RWPE2 (cell line): Measurements from ENCODE around the gene SLC25A22.

Source experiments
- ATAC-seq: fragments of 200-7000 bp; cut with Tn5 transposase; 3 replicates; pipeline ENCODE4 v1.9.1; 2021; ENCODE audit warnings: low read depth
- DNase-seq: peaks from one replicate; pipeline ENCODE4 v3.0.0-alpha.2; 2020; ENCODE audit warnings: low spot score
- H3K27ac ChIP-seq: fragments of 450-650 bp; 2 replicates; pipeline ENCODE4 v1.5.1; 2017; ENCODE audit warnings: mild to moderate bottlenecking; ENCODE audit not compliant: poor library complexity, severe bottlenecking
- H3K27me3 ChIP-seq: fragments of 250-450 bp; sonication (Bioruptor Pico); 2 replicates; pipeline ENCODE4 v1.5.1; 2021; ENCODE audit warnings: mild to moderate bottlenecking, moderate library complexity; ENCODE audit not compliant: insufficient read depth, poor library complexity, severe bottlenecking
- H3K36me3 ChIP-seq: fragments of 250-450 bp; sonication (Bioruptor Pico); 2 replicates; pipeline ENCODE4 v1.5.1; 2020; ENCODE audit warnings: low read depth, mild to moderate bottlenecking, moderate library complexity
- H3K4me1 ChIP-seq: fragments of 250-450 bp; sonication (Bioruptor Pico); 2 replicates; pipeline ENCODE4 v1.5.1; 2021; ENCODE audit warnings: mild to moderate bottlenecking, moderate library complexity; ENCODE audit not compliant: insufficient read depth, poor library complexity, severe bottlenecking
- H3K4me3 ChIP-seq: fragments of 250-450 bp; sonication (Bioruptor Pico); 2 replicates; pipeline ENCODE4 v1.5.1; 2021; ENCODE audit warnings: mild to moderate bottlenecking, moderate library complexity; ENCODE audit not compliant: severe bottlenecking
- H3K9me3 ChIP-seq: fragments of 250-450 bp; sonication (Bioruptor Pico); 2 replicates; pipeline ENCODE4 v1.5.1; 2021; ENCODE audit warnings: mild to moderate bottlenecking, moderate library complexity; ENCODE audit not compliant: severe bottlenecking
- TF ChIP-seq, protein P1 (sequence below): fragments of 450-650 bp; IDR thresholded peaks from one replicate; pipeline ENCODE4 v1.5.1; 2017; ENCODE audit warnings: mild to moderate bottlenecking, moderate library complexity; ENCODE audit not compliant: poor library complexity, severe bottlenecking

SLC25A22 gene

DNA sequence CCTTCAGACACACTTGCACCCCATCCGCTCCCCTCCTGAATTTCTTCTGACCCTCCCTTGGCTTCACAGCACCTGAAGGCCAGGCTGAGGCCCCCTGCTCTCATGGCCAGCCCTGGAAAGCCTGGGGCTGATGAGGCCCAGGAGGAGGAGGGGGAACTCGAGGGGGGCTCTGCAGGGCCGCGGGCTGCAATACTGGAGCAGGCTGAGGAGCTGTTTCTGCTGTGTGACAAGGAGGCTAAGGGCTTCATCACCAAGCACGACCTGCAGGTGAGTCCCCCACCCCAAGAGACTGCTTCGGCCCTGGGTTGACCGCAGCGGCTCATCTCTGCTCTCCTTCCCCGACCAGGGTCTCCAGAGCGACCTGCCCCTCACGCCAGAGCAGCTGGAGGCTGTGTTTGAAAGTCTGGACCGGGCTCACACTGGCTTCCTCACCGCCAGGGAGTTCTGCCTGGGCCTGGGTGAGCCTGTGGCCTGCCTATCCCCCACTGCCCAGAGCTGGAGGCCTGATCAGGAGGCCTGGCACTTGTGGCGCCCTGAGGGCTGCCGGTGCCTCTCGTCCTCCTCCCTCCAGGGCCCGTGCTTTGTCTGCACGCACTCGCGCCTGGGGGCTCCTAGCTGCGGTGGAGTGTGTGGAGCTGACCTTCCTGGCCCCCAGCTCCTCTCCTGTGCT, 30.6 kb upstream of the SLC25A22 start:
- no peaks in the 10 kb centered on the region for H3K9me3 ChIP-seq
- ATAC-seq (no peak), DNase-seq (no peak)
- no peak overlapping the region for H3K27ac ChIP-seq
- H3K4me3 ChIP-seq = no peak overlapping the region
- H3K4me1 ChIP-seq = peaks cover 3% of the 10 kb centered on the region
- no peaks in the 10 kb centered on the region for H3K36me3 ChIP-seq
- H3K27me3 ChIP-seq = peaks cover 18% of the 10 kb centered on the region
- TF ChIP-seq, protein P1, sequence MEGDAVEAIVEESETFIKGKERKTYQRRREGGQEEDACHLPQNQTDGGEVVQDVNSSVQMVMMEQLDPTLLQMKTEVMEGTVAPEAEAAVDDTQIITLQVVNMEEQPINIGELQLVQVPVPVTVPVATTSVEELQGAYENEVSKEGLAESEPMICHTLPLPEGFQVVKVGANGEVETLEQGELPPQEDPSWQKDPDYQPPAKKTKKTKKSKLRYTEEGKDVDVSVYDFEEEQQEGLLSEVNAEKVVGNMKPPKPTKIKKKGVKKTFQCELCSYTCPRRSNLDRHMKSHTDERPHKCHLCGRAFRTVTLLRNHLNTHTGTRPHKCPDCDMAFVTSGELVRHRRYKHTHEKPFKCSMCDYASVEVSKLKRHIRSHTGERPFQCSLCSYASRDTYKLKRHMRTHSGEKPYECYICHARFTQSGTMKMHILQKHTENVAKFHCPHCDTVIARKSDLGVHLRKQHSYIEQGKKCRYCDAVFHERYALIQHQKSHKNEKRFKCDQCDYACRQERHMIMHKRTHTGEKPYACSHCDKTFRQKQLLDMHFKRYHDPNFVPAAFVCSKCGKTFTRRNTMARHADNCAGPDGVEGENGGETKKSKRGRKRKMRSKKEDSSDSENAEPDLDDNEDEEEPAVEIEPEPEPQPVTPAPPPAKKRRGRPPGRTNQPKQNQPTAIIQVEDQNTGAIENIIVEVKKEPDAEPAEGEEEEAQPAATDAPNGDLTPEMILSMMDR = no peak

DNA sequence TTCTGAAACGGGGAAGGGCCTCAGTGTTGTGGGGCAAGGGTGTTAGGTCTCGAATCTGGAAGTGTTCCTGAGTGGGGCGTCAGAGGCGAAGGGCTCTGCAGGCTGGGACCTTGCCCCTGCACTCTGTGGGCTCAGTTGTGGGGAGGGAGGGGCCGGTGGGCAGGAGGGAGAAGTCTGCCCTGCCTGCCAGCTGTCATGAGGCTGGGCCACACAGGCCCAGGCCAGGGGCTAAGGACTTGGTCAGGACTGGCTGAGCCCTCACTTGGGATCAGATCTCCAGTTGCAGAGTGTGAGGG, 29.8 kb upstream of the SLC25A22 start, which contains the start of gene CRACR2B:
CRACR2B (plus strand) TSS at position 23 of the 296 bp plus-strand sequence. CDS start 689 bp downstream, outside the sequence.
- peaks cover 3% of the 10 kb centered on the region for H3K4me1 ChIP-seq
- peak within 1 kb of the TSS; percentile 24 for H3K4me3 ChIP-seq
- no peak for DNase-seq
- peaks cover 18% of the 10 kb centered on the region for H3K27me3 ChIP-seq
- ATAC-seq = no peak
- TF ChIP-seq, protein P1 = no peak
- H3K9me3 ChIP-seq = no peaks in the 10 kb centered on the region
- H3K27ac ChIP-seq = no peak within 1 kb of the TSS
- H3K36me3 ChIP-seq = no peaks in the 10 kb centered on the region

DNA sequence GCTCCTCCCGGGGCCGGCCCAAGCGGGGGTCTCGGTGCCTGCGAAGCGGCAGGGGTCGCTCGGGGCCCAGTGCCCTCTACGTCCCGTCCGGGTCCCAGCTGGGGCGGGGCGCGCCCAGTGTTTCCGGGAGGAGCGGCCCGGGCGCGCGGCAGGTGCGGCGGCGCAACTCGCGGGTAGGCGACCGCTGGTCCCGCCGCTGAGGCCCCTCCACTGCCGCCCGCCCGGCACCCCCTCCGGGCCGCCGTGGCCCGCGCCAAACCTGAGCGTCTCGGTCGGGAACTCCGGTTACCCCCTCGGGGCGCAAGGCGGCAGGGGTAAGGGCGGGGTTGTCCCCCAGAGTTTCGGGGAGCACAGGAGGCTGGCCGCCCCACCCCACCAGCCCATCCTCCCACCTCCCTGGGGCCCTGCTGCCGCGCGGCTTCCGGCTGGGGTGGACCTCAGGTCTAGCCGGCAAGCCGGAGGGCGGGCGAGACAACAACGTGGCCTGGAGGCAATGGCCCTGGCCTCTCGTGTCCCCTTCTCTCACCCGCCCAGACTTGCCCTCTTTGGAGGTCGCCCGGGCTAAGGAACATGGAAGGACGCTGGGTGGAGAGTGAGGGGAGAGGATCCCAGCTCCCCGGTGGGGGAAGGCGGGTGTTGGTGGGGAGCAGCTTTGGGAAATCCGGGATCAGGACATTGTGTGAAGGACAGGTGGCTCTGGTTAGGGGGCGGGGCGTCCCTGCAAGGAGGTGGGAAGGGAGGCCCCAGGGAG, 29.2 kb upstream of the SLC25A22 start:
- Histone ChIP-seq H3K27me3 (peaks cover 18% of the 10 kb centered on the region), H3K4me3 (peak overlapping the region; percentile 24), H3K9me3 (no peaks in the 10 kb centered on the region), H3K4me1 (peaks cover 3% of the 10 kb centered on the region), H3K36me3 (no peaks in the 10 kb centered on the region), H3K27ac (no peak overlapping the region)
- ATAC-seq (no peak), DNase-seq (no peak)
- TF ChIP-seq, protein P1 = no peak

DNA sequence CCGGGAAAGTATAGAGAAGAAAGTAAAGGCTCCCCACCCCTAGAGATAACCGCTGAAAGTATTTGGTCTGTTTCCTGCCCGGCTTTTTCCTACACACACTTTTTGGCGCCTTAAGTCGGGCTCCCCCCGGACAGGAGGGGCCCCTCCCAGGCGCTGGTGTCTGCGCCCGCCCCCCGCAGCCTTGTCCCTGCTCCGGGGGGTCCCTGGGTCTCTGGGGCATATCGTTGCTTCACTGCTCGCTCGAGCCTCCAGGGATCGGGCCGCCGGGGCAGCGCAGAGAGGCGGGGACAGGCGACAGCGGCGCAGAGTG, 28.7 kb upstream of the SLC25A22 start:
- no peak overlapping the region for H3K27ac ChIP-seq
- ATAC-seq (no peak), DNase-seq (no peak)

More for the DNA sequence above, 28.7 kb upstream of the SLC25A22 start:
- Histone ChIP-seq H3K27me3 (peaks cover 18% of the 10 kb centered on the region), H3K36me3 (no peaks in the 10 kb centered on the region), H3K4me1 (peaks cover 3% of the 10 kb centered on the region), H3K9me3 (no peaks in the 10 kb centered on the region), H3K4me3 (peak overlapping the region; percentile 24)
- TF ChIP-seq, protein P1 = no peak
